ENCODE data around the gene NUDT3.
"Not testable (repeated sequence)": the region's sequence is repeated elsewhere in the genome, so short reads cannot be mapped to it uniquely, and the experiment has no call there.

Gene NUDT3

GRCh38 chr6:34273242-34273805, 119.1 kb downstream of the NUDT3 start:
- peak; percentile 9 for DNase-seq (ENCODE audit: low read depth)
- H3K4me3 ChIP-seq (ENCODE audit: low read length), result no peak overlapping the region
- TF ChIP-seq, protein P1, sequence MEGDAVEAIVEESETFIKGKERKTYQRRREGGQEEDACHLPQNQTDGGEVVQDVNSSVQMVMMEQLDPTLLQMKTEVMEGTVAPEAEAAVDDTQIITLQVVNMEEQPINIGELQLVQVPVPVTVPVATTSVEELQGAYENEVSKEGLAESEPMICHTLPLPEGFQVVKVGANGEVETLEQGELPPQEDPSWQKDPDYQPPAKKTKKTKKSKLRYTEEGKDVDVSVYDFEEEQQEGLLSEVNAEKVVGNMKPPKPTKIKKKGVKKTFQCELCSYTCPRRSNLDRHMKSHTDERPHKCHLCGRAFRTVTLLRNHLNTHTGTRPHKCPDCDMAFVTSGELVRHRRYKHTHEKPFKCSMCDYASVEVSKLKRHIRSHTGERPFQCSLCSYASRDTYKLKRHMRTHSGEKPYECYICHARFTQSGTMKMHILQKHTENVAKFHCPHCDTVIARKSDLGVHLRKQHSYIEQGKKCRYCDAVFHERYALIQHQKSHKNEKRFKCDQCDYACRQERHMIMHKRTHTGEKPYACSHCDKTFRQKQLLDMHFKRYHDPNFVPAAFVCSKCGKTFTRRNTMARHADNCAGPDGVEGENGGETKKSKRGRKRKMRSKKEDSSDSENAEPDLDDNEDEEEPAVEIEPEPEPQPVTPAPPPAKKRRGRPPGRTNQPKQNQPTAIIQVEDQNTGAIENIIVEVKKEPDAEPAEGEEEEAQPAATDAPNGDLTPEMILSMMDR (conservative IDR thresholded peaks at IDR 0.05; ENCODE audit: low read length), result no peak

- no peak for DNase-seq (ENCODE audit: low read depth)
- TF ChIP-seq, protein P1 (conservative IDR thresholded peaks at IDR 0.05; ENCODE audit: low read length), result no peak
- H3K4me3 ChIP-seq (ENCODE audit: low read length), result no peak overlapping the region
Measured at GRCh38 chr6:34272013-34272926, 120.2 kb downstream of the NUDT3 start.

GRCh38 chr6:34269658-34270341, 122.7 kb downstream of the NUDT3 start:
- DNase-seq (ENCODE audit: low read depth); H3K4me3 ChIP-seq (ENCODE audit: low read length): not testable (repeated sequence)

- DNase-seq (ENCODE audit: low read depth); H3K4me3 ChIP-seq (ENCODE audit: low read length): not testable (repeated sequence)
Measured at GRCh38 chr6:34269132-34269531, 123.3 kb downstream of the NUDT3 start.

DNA sequence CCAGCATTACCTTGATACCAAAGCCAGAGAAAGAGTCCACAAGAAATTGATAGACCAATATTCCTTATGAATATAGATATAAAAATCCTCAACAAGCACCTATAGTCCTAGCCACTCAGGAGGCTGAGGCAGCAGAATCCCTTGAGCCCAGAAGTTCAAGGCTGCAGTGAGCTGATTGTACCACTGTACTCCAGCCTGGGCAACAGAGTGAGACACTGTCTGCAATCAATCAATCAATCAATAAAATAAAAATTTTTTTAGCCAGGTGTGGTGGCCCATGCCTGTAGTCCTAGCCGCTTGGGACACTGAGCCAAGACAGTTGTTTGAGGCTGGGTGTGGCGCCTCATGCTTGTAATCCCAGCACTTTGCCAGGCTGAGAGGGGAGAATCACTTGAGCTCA, 124.7 kb downstream of the NUDT3 start:
- no peak overlapping the region for H3K4me3 ChIP-seq (ENCODE audit: low read length)
- TF ChIP-seq, protein P1 (conservative IDR thresholded peaks at IDR 0.05; ENCODE audit: low read length), result no peak
- DNase-seq (ENCODE audit: low read depth), result no peak

GRCh38 chr6:34263484-34263883, 129.0 kb downstream of the NUDT3 start:
- not testable (repeated sequence) for H3K4me3 ChIP-seq (ENCODE audit: low read length); DNase-seq (ENCODE audit: low read depth)

- TF ChIP-seq, protein P1 (conservative IDR thresholded peaks at IDR 0.05; ENCODE audit: low read length), result no peak
- H3K4me3 ChIP-seq (ENCODE audit: low read length), result no peak overlapping the region
- DNase-seq (ENCODE audit: low read depth), result no peak
Measured at GRCh38 chr6:34260576-34261267, 131.7 kb downstream of the NUDT3 start.

GRCh38 chr6:34259529-34260069, 132.9 kb downstream of the NUDT3 start:
- TF ChIP-seq, protein P1 (conservative IDR thresholded peaks at IDR 0.05; ENCODE audit: low read length), result no peak
- DNase-seq (ENCODE audit: low read depth), result no peak
- H3K4me3 ChIP-seq (ENCODE audit: low read length), result no peak overlapping the region

- not testable (repeated sequence) for DNase-seq (ENCODE audit: low read depth); H3K4me3 ChIP-seq (ENCODE audit: low read length)
Measured at GRCh38 chr6:34252395-34252794, 140.1 kb downstream of the NUDT3 start.
